ENCODE data around the gene COLQ. TPM values are rescaled to one million over a fixed set of nuclear protein-coding genes. Genes with fewer than 3 reads are reported as not detected.

COLQ gene
- total RNA-seq, 1 donor from 2014 or later: 10.0 TPM

- H3K36me3 Mint-ChIP-seq: peaks cover 22% of the 10 kb centered on the region
- H3K9me3 Mint-ChIP-seq: no peaks in the 10 kb centered on the region
- no peak overlapping the region for H3K27ac Mint-ChIP-seq
- H3K4me3 Mint-ChIP-seq: no peak overlapping the region
- no peak for DNase-seq (ENCODE audit: low spot score in 2 of 2, unreplicated experiment in 2 of 2)
- no peaks in the 10 kb centered on the region for H3K27me3 Mint-ChIP-seq (ENCODE audit: low read depth)
- TF ChIP-seq, protein P1, sequence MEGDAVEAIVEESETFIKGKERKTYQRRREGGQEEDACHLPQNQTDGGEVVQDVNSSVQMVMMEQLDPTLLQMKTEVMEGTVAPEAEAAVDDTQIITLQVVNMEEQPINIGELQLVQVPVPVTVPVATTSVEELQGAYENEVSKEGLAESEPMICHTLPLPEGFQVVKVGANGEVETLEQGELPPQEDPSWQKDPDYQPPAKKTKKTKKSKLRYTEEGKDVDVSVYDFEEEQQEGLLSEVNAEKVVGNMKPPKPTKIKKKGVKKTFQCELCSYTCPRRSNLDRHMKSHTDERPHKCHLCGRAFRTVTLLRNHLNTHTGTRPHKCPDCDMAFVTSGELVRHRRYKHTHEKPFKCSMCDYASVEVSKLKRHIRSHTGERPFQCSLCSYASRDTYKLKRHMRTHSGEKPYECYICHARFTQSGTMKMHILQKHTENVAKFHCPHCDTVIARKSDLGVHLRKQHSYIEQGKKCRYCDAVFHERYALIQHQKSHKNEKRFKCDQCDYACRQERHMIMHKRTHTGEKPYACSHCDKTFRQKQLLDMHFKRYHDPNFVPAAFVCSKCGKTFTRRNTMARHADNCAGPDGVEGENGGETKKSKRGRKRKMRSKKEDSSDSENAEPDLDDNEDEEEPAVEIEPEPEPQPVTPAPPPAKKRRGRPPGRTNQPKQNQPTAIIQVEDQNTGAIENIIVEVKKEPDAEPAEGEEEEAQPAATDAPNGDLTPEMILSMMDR (IDR thresholded peaks at IDR 0.05; ENCODE audit: unreplicated experiment): no peak
- H3K4me1 Mint-ChIP-seq: no peaks in the 10 kb centered on the region
Measured at GRCh38 chr3:15450438-15451215, 70.9 kb downstream of the COLQ start.

- Mint-ChIP-seq H3K4me1 (no peaks in the 10 kb centered on the region), H3K4me3 (no peak overlapping the region), H3K27me3 (ENCODE audit: low read depth) (no peaks in the 10 kb centered on the region), H3K9me3 (no peaks in the 10 kb centered on the region), H3K36me3 (peaks cover 26% of the 10 kb centered on the region), H3K27ac (no peak overlapping the region)
- DNase-seq (ENCODE audit: low spot score in 2 of 2, unreplicated experiment in 2 of 2): no peak
- TF ChIP-seq, protein P1 (IDR thresholded peaks at IDR 0.05; ENCODE audit: unreplicated experiment): no peak
Measured at GRCh38 chr3:15449489-15450224, 71.8 kb downstream of the COLQ start.

- H3K27me3 Mint-ChIP-seq (ENCODE audit: low read depth): no peaks in the 10 kb centered on the region
- no peaks in the 10 kb centered on the region for H3K4me1 Mint-ChIP-seq
- DNase-seq (ENCODE audit: low spot score in 2 of 2, unreplicated experiment in 2 of 2): no peak
- H3K9me3 Mint-ChIP-seq: no peaks in the 10 kb centered on the region
- H3K36me3 Mint-ChIP-seq: peaks cover 37% of the 10 kb centered on the region
- no peak overlapping the region for H3K27ac Mint-ChIP-seq
- H3K4me3 Mint-ChIP-seq: no peak overlapping the region
- TF ChIP-seq, protein P1 (IDR thresholded peaks at IDR 0.05; ENCODE audit: unreplicated experiment): no peak
Measured at GRCh38 chr3:15443826-15444524, 77.5 kb downstream of the COLQ start.

DNA sequence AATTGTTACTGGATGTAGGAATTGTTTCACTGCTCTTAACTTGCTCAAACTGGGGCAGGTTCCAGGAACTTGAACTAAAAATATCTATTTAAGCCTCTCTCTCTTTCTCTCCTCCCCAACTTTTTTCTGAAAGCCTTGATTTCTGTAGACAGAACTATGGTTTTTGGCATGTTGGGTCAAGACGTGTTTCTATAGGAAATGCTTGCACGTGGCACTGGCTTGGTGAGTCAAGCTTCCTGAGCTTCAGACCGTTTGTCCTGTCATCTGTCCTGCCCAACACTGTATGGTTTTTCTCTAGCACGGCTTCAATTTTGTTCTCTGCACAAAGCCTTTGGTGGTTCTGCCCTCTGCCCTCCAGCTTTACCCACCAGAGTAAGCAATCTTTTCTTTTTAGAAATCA, 80.6 kb downstream of the COLQ start:
- H3K36me3 Mint-ChIP-seq: peaks cover 40% of the 10 kb centered on the region

GRCh38 chr3:15439476-15439875, 82.0 kb downstream of the COLQ start:
- Mint-ChIP-seq H3K36me3 (peaks cover 41% of the 10 kb centered on the region), H3K27me3 (ENCODE audit: low read depth) (no peaks in the 10 kb centered on the region), H3K4me1 (no peaks in the 10 kb centered on the region), H3K27ac (no peak overlapping the region), H3K9me3 (no peaks in the 10 kb centered on the region), H3K4me3 (no peak overlapping the region)
- TF ChIP-seq, protein P1 (IDR thresholded peaks at IDR 0.05; ENCODE audit: unreplicated experiment): no peak
- DNase-seq (ENCODE audit: low spot score in 2 of 2, unreplicated experiment in 2 of 2): no peak

More for the DNA sequence above, 80.6 kb downstream of the COLQ start:
- TF ChIP-seq, protein P1 (IDR thresholded peaks at IDR 0.05; ENCODE audit: unreplicated experiment): no peak
- no peak overlapping the region for H3K4me3 Mint-ChIP-seq
- no peaks in the 10 kb centered on the region for H3K4me1 Mint-ChIP-seq
- no peaks in the 10 kb centered on the region for H3K9me3 Mint-ChIP-seq
- no peaks in the 10 kb centered on the region for H3K27me3 Mint-ChIP-seq (ENCODE audit: low read depth)
- DNase-seq (ENCODE audit: low spot score in 2 of 2, unreplicated experiment in 2 of 2): no peak
- no peak overlapping the region for H3K27ac Mint-ChIP-seq

Data from mesothelial cell of epicardium (in vitro differentiated cells).